GM12878 (cell line): ENCODE results near the gene GET3. TPM values are rescaled to one million over a fixed set of nuclear protein-coding genes. Genes with fewer than 3 reads are reported as not detected.
A peak's percentile ranks its signal among the peaks of the same experiment; 100 is the strongest.

Source experiments
- ATAC-seq: fragments of 200-7000 bp; cut with Tn5 transposase; 3 replicates; pipeline ENCODE4 v1.9.1; 2020; ENCODE audit warnings: mild to moderate bottlenecking, moderate library complexity
- BruUV-seq: library from RNA; stranded (reverse); fragments of 400-500 nt; replicated peaks from 2 replicates; lab custom pipeline; 2021; lab: Mats Ljungman, UMichigan
- CTCF ChIA-PET: fragments of 300-600 bp; sonication (Branson Sonifier 250); formaldehyde crosslinking; extraction: SDS; loops from one replicate; lab custom pipeline; 2021; ENCODE audit warnings: inconsistent platforms; lab: Yijun Ruan, JAX
- POLR2A ChIA-PET: fragments of 350-600 bp; formaldehyde crosslinking; extraction: SDS; loops from one replicate; lab custom pipeline; 2021; ENCODE audit warnings: inconsistent platforms; lab: Charles Lee
- RAD21 ChIA-PET: fragments of 300-600 bp; sonication (Branson Sonifier 250); formaldehyde crosslinking; loops from one replicate; lab custom pipeline; 2023; ENCODE audit warnings: antibody characterized with exemption; ENCODE audit not compliant: unreplicated experiment; lab: Charles Lee
- SMC1A ChIA-PET: fragments of 300-600 bp; sonication (Branson Sonifier 250); formaldehyde crosslinking; loops from one replicate; lab custom pipeline; 2023; ENCODE audit not compliant: unreplicated experiment, uncharacterized antibody; lab: Charles Lee
- DNase-seq: peaks from one replicate; pipeline ENCODE4 v3.0.0-alpha.2; 2011; ENCODE audit warnings: low read depth, low spot score
- FAIRE-seq: peaks from 3 replicates; lab custom pipeline; 2011; peaks lifted over from hg19 to GRCh38; lab: Jason Lieb, UNC
- H2AFZ ChIP-seq: 2 replicates; pipeline ENCODE4 v1.6.0; 2011; ENCODE audit warnings: low read depth, low read length, control low read depth; ENCODE audit not compliant: control insufficient read depth
- H3K27ac ChIP-seq: 2 replicates; pipeline ENCODE4 v1.5.1; 2011; ENCODE audit warnings: control low read depth; ENCODE audit not compliant: control insufficient read depth, insufficient read depth
- H3K27me3 ChIP-seq, 2 experiments: replicated peaks in 1 of 2; 2 replicates each; pipeline versions ENCODE4 v1.6.0 to v1.6.1; 2011; ENCODE audit warnings: low read length in 1 of 2; ENCODE audit not compliant: control insufficient read depth in 2 of 2, insufficient read depth in 2 of 2
- H3K36me3 ChIP-seq, 2 experiments: 2 replicates each; pipeline ENCODE4 v1.5.1; 2011; ENCODE audit warnings: low read length in 1 of 2; ENCODE audit not compliant: control insufficient read depth in 2 of 2, insufficient read depth in 2 of 2
- H3K4me1 ChIP-seq: 2 replicates; pipeline ENCODE4 v1.6.1; 2011; ENCODE audit warnings: mild to moderate bottlenecking, low read length, moderate library complexity, mixed read lengths; ENCODE audit not compliant: control insufficient read depth, insufficient read depth
- H3K4me2 ChIP-seq: 2 replicates; pipeline ENCODE4 v1.6.0; 2011; ENCODE audit warnings: control low read depth; ENCODE audit not compliant: control insufficient read depth, insufficient read depth
- H3K4me3 ChIP-seq: fragments of 200-600 bp; sonication (generic); 2 replicates; pipeline ENCODE4 v1.5.1; 2016
- H3K79me2 ChIP-seq: 2 replicates; pipeline ENCODE4 v1.6.0; 2011; ENCODE audit warnings: low read length; ENCODE audit not compliant: control insufficient read depth, insufficient read depth
- H3K9ac ChIP-seq: 2 replicates; pipeline ENCODE4 v1.8.0; 2011; ENCODE audit warnings: low read length, control low read depth, mixed read lengths; ENCODE audit not compliant: control insufficient read depth, insufficient read depth
- H3K9me3 ChIP-seq: replicated peaks from 3 replicates; pipeline ENCODE4 v1.5.1; 2011; ENCODE audit warnings: mild to moderate bottlenecking, low read length; ENCODE audit not compliant: control insufficient read depth, insufficient read depth
- H4K20me1 ChIP-seq: 2 replicates; pipeline ENCODE4 v1.6.0; 2011; ENCODE audit not compliant: control insufficient read depth, insufficient read depth
- BHLHE40 ChIP-seq, 2 experiments: fragments of 450-650 bp in 1 of 2; IDR thresholded peaks; 2 replicates each; pipeline ENCODE4 v1.6.1; 2011 to 2017; ENCODE audit warnings: low read depth in 2 of 2, borderline replicate concordance in 1 of 2, improper control_type of control experiment in 1 of 2, low read length in 1 of 2, mild to moderate bottlenecking in 1 of 2
- HSF1 ChIP-seq: fragments of 150-350 bp; IDR thresholded peaks from 2 replicates; pipeline ENCODE4 v1.6.1; 2014; ENCODE audit warnings: mild to moderate bottlenecking, low read depth, low read length
- IRF4 ChIP-seq: IDR thresholded peaks from 2 replicates; pipeline ENCODE4 v1.6.1; 2011; ENCODE audit warnings: low read depth, low read length
- KLF5 ChIP-seq: fragments of 450-650 bp; IDR thresholded peaks from 2 replicates; pipeline ENCODE4 v1.6.1; 2014; ENCODE audit warnings: mild to moderate bottlenecking; ENCODE audit not compliant: partially characterized antibody
- MAX ChIP-seq: IDR thresholded peaks from 2 replicates; pipeline ENCODE4 v1.6.1; 2012; ENCODE audit warnings: low read depth, low read length, improper control_type of control experiment
- NBN ChIP-seq: fragments of 450-650 bp; IDR thresholded peaks from 2 replicates; pipeline ENCODE4 v1.6.1; 2016
- RUNX3 ChIP-seq: IDR thresholded peaks from 2 replicates; pipeline ENCODE4 v1.6.1; 2012; ENCODE audit warnings: low read length, inconsistent platforms
- SMAD1 ChIP-seq: fragments of 450-650 bp; IDR thresholded peaks from 2 replicates; pipeline ENCODE4 v1.6.1; 2018; ENCODE audit warnings: mild to moderate bottlenecking, low read depth; ENCODE audit not compliant: partially characterized antibody
- TCF12 ChIP-seq: IDR thresholded peaks from 2 replicates; pipeline ENCODE4 v1.6.1; 2011; ENCODE audit warnings: low read depth, mild to moderate bottlenecking, low read length
- ZBED1 ChIP-seq: IDR thresholded peaks from 2 replicates; pipeline ENCODE4 v1.6.1; 2016; ENCODE audit warnings: borderline replicate concordance
- WGBS: methylation state at CpG from one replicate; pipeline ENCODE4 v1.1.6; 2016; ENCODE audit warnings: low lambda C conversion rate; ENCODE audit not compliant: insufficient replicate concordance, insufficient coverage; ENCODE audit errors: missing lambda C conversion rate; 5-methylcytosine and 5-hydroxymethylcytosine counted together
- in situ Hi-C: fragments of 300-500 bp; cut with MboI; formaldehyde crosslinking; loops from 9 replicates; pipeline ENCODE4 v1.14.3; 2018; ENCODE audit warnings: mixed read lengths
- intact Hi-C: fragments of 100-400 bp; cut with micrococcal nuclease; formaldehyde crosslinking; loops from one replicate; pipeline ENCODE4 v1.14.2; 2022; ENCODE audit not compliant: unreplicated experiment
- polyA plus RNA-seq, 11 experiments: library from polyadenylated mRNA; depleted of rRNA in 4 of 11; unstranded in 6 of 11; stranded (reverse) in 5 of 11; fragments of >200 nt; fragmentation: Nextera tagmentation in 4 of 11; fragmentation: Illumina TruSeq in 1 of 11; extraction: Ambion mirVana in 4 of 11; extraction: Trizol in 1 of 11; gene quantifications; 1 replicate in 1 of 11; 2 replicates in 10 of 11; pipeline versions ENCODE4 v1.2.1 to v1.2.3, GENCODE V29; 2011 to 2016; ENCODE audit warnings: inconsistent platforms in 2 of 11, missing spikeins in 2 of 11, low read depth in 1 of 11
- total RNA-seq, 4 experiments: library from RNA; depleted of rRNA in 3 of 4; stranded (reverse); fragments of >200 nt in 3 of 4; fragmentation: Illumina TruSeq in 1 of 4; extraction: Trizol in 1 of 4; gene quantifications; 2 replicates each; pipeline versions ENCODE4 v1.2.1 to v1.2.3, GENCODE V29; 2013 to 2021
- TF ChIP-seq, protein P1 (sequence below): fragments of 450-650 bp; IDR thresholded peaks from 2 replicates; pipeline ENCODE4 v1.6.1; 2014; ENCODE audit warnings: mild to moderate bottlenecking
- TF ChIP-seq, protein P2 (sequence below): fragments of 450-650 bp; IDR thresholded peaks from 2 replicates; pipeline ENCODE4 v1.6.1; 2016; ENCODE audit warnings: mild to moderate bottlenecking

The GET3 gene
- total and polyA plus RNA-seq, 10 of the 15 experiments (the other 5 are each of a cell fraction or from before 2014, with no cell fraction given) = 14.5 to 144 (median 97.2) TPM

DNA sequence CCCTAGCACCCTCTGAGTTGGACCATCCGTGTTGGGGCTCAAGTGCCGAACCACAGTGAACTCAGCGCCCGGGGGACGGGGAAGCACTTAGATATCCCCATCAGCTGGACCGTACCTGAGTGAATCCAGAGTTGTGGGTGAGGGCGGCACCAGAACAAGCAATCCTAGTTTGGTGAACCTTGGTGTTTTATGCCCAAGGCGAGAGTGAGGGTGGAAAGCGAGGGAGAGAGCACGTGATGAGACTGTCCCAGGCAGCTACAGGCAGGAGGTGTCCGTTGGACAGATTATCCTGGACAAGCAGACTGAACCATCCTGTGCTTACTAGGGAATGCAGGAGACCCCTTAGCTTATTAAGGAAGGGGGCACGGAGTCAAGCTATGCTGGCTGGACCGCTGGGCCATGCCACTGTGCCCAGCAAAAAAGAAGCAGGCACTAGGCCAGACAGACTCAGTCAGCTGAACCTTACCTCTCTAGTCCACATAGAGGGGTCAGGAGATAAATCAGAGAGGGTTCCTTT lies 596 bp downstream of the GET3 start:
- peak overlapping the region; percentile 98 for H3K27ac ChIP-seq
- peak overlapping the region; percentile 90 for H3K4me3 ChIP-seq
- H3K4me2 ChIP-seq = peak overlapping the region; percentile 91
- 18% methylated on average over 13 of the region's 13 CpGs for WGBS
- H3K4me1 ChIP-seq = peaks cover 15% of the 10 kb centered on the region
- H4K20me1 ChIP-seq = peaks cover 4% of the 10 kb centered on the region
- intact Hi-C loops = no loop called here
- H3K36me3 ChIP-seq = no peaks in the 10 kb centered on the region
- peak overlapping the region; percentile 88 for H3K9ac ChIP-seq
- ChIA-PET SMC1A (interaction anchor here (1.0 to 1.8 kb wide), 2 partner anchors 15 to 39 kb away, joined by 3 to 6 read pairs; no protein-coding TSS in a partner anchor), CTCF (interaction anchor here (0.9 to 3.8 kb wide), 5 partner anchors 11 to 58 kb away, joined by 3 to 19 read pairs (median 5); partner anchors contain the start of gene TNPO2), POLR2A (interaction anchor here (0.7 to 3.1 kb wide), 2 partner anchors 16 to 55 kb away, joined by 3 to 26 read pairs; no protein-coding TSS in a partner anchor), RAD21 (interaction anchor here (1.2 kb wide), 1 partner anchor 72 kb away, joined by 4 read pairs; the partner anchor contains the start of genes MAN2B1 and WDR83)
- in situ Hi-C loops = no loop called here
- peak overlapping the region; percentile 100 for H2AFZ ChIP-seq
- DNase-seq = no peak
- TF ChIP-seq KLF5 = no peak
- BruUV-seq = no TSS peak
- no peak for ATAC-seq
- no peak for FAIRE-seq
- H3K79me2 ChIP-seq = peaks cover 28% of the 10 kb centered on the region
- H3K27me3 ChIP-seq = no peaks in the 10 kb centered on the region
- H3K9me3 ChIP-seq = no peaks in the 10 kb centered on the region; the same call in 2 of the 3 replicates

GRCh38 chr19:12745166-12745897 lies 8.0 kb downstream of the GET3 start:
- Histone ChIP-seq H3K9ac (no peak overlapping the region), H3K27ac (no peak overlapping the region), H3K36me3 (peaks cover 0 to 8% of the 10 kb centered on the region in 2 experiments; a peak in 2 of 4 replicates), H3K9me3 (peaks cover 11% of the 10 kb centered on the region; the same call in 1 of the 3 replicates), H4K20me1 (no peaks in the 10 kb centered on the region), H3K4me3 (no peak overlapping the region), H3K79me2 (no peaks in the 10 kb centered on the region), H3K4me2 (no peak overlapping the region), H2AFZ (no peak overlapping the region), H3K27me3 (no peaks in the 10 kb centered on the region), H3K4me1 (no peaks in the 10 kb centered on the region)
- 95% methylated on average over 22 of the region's 22 CpGs for WGBS
- intact Hi-C loops = no loop called here
- CTCF ChIA-PET = no interaction called here
- POLR2A ChIA-PET = no interaction called here
- no TSS peak for BruUV-seq
- in situ Hi-C loops = no loop called here
- SMC1A ChIA-PET = no interaction called here
- ATAC-seq = no peak
- RAD21 ChIA-PET = no interaction called here
- FAIRE-seq = no peak
- DNase-seq = no peak
- TF ChIP-seq BHLHE40 (IDR thresholded peaks at IDR 0.05; ENCODE audit: borderline replicate concordance in 1 of 2, low read depth in 2 of 2, low read length in 1 of 2) = no peak
- TF ChIP-seq TCF12 = no peak
- TF ChIP-seq IRF4 = no peak
- TF ChIP-seq SMAD1 = no peak
- no peak for TF ChIP-seq NBN
- no peak for TF ChIP-seq MAX
- TF ChIP-seq ZBED1 = no peak
- TF ChIP-seq, protein P1, sequence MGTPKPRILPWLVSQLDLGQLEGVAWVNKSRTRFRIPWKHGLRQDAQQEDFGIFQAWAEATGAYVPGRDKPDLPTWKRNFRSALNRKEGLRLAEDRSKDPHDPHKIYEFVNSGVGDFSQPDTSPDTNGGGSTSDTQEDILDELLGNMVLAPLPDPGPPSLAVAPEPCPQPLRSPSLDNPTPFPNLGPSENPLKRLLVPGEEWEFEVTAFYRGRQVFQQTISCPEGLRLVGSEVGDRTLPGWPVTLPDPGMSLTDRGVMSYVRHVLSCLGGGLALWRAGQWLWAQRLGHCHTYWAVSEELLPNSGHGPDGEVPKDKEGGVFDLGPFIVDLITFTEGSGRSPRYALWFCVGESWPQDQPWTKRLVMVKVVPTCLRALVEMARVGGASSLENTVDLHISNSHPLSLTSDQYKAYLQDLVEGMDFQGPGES = no peak
- TF ChIP-seq, protein P2, sequence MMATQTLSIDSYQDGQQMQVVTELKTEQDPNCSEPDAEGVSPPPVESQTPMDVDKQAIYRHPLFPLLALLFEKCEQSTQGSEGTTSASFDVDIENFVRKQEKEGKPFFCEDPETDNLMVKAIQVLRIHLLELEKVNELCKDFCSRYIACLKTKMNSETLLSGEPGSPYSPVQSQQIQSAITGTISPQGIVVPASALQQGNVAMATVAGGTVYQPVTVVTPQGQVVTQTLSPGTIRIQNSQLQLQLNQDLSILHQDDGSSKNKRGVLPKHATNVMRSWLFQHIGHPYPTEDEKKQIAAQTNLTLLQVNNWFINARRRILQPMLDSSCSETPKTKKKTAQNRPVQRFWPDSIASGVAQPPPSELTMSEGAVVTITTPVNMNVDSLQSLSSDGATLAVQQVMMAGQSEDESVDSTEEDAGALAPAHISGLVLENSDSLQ = no peak
- TF ChIP-seq HSF1 = no peak
- TF ChIP-seq RUNX3 = no peak
